NCI-H146 (cell line): ENCODE measurements around the gene ACAD8.

Experiments used
- DNase-seq: peaks from one replicate; lab custom pipeline; 2025; lab: John Stamatoyannopoulos, UW

The ACAD8 gene

DNA sequence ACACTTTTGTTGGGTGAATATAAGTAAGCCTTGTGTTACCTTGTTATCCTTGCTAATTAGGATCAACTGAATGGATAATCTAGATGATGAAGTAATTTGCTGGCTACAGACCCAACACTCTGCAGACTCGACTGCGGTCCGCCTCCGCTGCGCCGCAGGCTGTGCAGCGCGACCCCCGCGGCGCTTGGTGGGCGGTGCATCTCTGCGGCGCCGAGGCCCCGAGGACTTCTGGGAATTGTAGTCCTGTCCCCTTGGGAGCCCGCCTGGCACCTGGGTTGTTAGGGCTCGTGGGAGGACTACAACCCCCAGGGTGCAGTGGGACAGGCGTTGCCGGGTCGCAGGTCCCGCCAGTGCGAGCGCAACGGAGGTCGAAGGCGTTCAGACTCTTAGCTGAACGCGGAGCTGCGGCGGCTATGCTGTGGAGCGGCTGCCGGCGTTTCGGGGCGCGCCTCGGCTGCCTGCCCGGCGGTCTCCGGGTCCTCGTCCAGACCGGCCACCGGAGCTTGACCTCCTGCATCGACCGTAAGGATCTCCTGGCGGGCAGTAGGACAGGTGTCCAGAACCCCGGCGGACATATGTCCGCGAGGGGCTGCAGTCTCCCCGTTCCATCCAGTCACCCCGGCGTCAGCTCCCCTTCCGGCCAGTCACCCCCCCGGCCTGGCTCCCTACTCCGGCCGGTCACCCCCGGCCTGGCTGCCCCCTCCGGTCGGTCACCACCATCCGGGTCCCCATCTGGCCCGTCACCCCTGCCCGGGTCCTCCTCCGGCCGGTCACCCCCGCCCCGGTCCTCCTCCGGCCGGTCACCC lies at the start of gene ACAD8, which contains the start of gene THYN1:
Gene ACAD8, plus strand, starts transcription at position 381 of the 806 bp plus-strand sequence. Its CDS starts 33 bp downstream, at position 414.
Gene THYN1, minus strand, starts transcription at position 165 of the 806 bp plus-strand sequence. CDS start 470 bp downstream, outside the sequence.
- peak; percentile 98 for DNase-seq

DNA sequence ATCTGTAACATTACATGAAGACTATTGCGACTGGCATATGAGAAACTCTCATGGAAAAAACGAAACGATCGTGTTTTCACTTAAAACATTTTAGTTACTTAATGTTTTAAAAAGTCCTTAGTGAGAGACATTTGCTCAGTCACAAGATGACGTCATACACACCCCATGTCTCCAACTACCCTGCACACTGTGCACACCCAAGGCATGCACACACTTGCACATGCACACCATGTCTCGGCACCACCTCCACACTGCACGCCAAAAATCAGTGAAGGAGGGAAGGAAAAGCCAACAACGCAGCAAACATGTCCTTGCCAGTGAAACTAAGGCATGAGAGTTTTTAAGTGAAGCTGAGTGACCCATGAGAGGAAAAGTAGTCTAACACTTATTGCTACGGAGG lies 47.6 kb upstream of the ACAD8 start:
- DNase-seq = no peak

DNA sequence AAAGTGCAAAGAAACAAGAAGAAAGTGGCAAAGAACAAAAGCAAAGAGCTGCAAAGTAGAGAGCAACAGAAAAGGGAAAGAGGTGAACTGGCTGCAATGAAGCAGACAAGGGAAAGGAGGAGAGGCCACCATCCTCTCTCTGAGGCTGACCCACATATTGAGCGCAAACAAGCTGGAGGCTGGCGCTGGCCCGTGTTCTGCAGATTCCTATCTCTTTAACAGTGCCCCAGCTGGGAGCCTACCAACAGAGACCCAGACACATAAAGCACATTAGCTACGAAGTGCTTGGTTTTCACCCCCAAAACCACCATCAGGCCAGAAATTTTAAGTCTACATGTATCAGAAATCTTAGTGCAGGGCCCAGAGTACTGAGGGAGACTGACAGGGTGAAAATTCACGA lies 47.2 kb upstream of the ACAD8 start:
- DNase-seq = no peak

DNA sequence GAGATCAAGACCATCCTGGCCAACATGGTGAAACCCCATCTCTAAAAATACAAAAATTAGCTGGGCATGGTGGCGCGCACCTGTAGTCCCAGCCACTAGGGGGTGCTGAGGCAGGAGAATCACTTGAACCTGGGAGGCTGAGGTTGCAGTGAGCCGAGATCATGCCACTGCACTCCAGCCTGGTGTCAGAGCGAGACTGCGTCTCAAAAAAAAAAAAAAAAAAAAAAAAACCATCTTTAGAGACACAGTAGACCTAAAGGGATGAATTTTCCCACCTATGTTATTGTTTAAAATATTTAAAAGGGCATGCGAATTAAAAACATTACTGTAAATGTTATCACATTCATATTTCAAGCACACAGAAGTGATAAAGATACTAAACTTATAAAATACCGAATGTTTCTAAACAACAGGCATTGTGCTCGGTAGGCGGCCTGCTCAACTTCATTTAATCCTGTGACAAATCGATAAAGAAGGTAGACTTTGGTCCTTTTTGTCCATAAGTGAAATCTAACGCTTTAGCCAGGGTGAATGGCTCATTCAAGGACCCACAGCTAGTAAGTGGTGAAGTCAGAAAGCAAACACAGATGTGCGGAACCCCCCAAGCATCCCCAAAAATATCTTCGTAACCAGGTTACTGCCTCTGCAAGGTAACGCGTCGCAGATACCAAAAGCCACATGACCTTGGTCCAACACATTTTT lies 45.7 kb upstream of the ACAD8 start:
- peak; percentile 17 for DNase-seq

DNA sequence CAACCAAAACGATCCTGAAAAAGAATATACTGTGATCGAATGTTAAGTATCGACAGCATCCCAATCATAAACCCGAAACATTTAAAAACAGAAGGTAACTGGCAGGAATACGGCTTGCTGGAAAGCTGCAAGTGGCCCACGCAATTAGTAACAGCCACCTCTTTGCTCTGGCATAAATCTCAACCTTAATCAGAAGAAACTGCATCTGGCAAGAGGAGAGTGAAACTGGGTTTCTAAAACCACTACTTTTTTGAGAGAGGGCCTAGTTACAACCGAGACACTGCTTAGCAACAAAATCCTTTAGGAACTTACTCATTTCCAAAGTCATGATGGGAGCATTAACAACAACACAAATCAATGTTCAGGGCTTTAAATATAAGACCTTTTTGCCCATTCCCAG lies 37.5 kb upstream of the ACAD8 start:
- DNase-seq = no peak

DNA sequence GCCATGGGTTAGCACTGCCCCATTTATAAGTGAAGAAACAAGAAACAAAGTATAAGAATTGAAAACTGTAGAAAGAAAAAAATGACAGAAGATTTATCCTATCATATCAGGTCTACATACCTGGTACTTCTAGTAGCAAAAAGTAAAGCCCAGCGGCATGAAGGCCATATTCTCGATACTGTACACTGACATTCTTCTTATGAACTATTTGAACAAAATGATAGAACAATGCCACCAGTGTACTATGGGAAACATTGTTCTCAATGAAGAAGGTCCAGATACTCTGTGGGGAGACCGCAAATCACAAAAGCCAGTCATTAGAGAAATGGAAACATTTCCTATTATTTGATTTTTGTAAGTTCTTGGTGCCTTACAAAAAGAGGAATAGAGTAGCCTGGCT lies 36.6 kb upstream of the ACAD8 start:
- DNase-seq = no peak

DNA sequence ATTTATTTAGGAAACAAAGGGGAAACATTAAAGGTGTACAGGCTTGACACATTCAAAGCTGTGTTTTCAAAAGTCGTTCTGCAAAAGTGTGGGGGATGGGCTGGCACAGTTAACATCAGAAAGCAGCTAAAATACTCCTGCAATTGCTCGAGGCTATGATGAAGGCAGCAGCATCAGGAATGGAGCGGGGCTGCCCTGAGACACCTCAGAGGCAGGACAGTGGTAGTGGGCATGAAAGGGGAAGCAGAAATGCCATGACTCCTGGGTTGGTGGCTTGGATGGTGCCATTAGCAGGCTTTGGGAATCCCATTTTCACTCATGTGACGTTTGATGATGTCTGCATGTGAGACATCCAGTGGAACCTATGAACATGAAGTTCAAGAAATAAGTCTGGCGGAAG lies 30.2 kb upstream of the ACAD8 start:
- DNase-seq = no peak

DNA sequence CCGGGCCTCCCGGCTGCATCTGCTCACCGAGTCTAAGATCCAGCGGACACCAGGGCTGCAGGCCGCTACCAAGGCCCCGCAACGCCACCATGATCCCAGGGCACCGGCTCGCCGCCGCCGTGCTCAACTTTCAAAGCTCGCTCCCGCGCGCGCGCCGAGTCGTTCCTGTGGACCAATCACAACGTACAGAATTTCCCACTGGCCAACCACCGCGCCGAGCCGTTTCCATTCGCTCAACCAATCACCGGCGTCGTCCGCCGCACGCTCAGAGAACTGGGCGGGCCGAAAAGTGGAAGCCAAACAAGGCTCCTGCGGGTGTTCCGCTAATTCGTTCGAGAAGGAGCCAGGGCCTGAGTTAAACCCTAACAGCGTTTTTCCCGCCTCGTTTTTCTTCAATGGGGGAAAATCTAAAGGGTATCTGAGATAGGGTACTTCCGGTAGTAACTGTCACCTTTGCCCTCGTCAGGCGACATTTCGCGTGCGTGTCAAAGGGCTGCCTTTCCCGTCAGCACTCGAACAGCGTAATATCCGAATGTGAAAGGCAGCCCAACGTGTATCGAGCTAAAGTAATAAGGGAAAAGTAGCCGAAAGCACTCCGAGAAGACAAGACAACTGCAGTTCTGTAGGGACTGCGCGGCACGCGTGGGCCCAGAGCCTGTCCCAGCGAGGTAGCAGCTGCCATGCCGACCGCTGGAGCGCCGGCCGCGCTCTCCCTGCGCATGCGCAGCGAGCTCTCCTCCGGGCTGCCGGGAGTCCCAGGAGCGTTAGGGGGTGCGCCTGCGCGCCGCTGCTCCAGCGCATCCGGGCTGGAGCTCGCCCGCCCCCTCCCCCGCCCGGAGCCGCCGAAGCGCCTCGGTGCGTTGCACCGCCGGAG lies 29.3 kb upstream of the ACAD8 start, which contains the start of the genes NCAPD3 and VPS26B:
Gene NCAPD3, minus strand, starts transcription at position 132 of the 874 bp plus-strand sequence. Its CDS starts 41 bp downstream, at position 91.
Gene VPS26B, plus strand, starts transcription at position 836 of the 874 bp plus-strand sequence. CDS start 452 bp downstream, outside the sequence.
- peak; percentile 95 for DNase-seq

DNA sequence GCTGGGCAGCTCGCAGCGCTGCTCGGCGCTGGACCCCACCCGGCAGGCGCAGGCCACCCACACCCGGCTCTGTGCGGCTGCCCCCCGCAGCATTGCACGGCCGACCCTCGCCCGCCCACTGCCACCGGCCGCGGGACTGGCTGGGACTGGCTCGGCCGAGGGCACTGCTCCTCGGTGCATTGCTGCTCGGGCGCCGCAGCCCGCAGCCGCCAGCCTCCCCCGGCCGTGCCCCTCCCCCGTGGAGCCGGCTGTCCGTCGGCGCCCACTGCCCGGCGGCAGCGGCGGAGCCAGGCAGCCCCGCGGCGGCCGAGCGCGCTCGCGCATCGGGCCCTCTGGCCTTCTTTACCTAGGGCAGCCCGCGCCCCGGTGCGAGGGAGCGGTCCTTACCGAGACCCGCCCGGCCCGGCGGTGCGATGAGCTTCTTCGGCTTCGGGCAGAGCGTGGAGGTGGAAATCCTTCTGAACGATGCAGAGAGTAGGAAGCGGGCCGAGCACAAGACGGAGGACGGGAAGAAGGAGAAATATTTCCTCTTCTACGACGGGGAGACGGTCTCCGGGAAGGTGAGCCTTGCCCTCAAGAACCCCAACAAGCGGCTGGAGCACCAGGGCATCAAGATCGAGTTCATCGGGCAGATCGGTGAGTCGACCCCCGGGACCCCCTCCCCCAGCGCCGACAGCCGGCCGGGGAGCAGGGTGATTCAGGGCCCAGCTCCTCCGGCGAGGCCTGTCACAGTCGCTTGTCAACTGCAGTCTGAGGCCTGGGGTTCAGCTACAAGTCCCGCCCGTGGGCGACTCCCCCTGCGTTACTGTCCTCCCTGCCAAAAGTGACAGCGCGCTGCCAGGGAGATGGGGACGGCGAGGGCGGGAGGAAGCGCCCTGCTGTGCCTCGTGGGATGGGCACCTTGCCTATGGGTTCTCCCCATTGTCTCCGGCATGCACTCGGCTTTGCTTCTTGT lies 28.4 kb upstream of the ACAD8 start:
- peak; percentile 85 for DNase-seq

DNA sequence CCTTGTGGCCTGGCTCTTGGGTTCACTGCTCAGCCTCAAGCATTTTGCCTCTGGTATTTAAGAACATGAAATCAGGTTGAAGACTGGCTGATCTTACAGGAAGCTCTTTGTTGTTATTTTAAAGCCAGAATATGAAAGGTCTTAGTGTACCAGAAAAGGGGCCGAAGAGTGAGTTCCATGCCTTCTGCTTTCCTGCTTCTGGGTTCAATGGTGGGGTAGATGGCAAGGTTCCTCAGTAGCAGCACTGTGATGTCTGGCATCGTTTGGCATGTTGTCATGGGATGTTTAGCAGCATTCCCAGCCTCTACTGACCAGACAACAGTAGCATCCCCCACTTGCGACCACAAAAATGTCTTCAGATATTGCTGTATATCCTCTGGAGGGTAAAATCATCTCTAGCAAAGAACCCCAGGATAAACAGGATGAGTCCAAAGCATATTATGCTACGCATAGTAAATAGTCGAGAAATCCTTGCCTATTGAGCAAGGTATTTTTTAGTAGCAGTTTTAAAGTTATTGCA lies 26.5 kb upstream of the ACAD8 start:
- DNase-seq = no peak

DNA sequence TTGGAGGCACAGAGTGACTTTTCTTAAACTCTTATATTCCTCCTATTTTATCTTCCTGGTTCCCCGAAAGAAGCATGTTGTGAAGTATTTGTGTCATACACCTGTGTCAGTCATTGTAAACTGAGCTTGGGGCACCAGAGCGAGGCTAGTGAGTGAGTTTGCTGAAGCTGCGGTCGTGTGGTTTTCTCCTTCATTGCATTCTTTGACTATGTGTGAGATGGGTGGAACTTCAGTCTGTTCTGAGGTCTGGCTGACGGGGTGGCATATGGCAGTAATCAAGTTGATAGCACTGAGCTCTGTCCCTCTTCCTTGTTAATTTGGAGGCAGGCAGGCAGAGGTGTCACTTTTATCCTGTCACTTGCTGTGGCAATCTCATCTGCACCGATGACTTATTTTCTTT lies 24.7 kb upstream of the ACAD8 start:
- DNase-seq = no peak

DNA sequence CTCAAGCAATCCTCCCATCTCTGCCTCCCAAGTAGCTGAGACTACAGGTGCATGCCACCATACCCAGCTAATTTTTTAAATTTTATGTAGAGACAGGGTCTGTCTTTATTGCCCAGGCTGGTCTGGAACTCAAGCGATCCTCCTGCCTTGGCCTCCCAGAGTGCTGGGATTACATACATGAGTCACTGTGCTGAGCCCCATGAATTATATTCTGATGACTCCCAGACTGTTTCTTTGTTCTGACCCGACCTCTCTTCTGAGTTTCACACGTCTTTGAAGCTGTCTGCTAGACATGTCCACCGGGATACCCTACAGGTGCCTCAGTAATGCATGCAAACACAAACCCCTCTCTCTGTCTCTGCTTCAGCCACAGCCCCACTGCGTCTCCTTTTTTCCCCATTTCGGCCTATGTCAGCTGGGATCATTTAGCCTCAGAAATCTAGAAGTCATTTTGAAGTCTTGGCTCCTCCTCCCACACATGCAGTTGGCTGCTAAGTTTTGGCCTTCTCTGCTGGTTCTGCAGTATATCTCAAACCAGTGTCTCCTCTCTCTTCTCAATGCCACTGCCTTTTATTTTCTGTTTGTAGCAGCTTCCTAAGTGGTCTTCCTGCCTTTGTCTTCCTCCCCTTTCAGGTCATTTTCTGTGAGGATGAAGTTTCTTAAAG lies 24.1 kb upstream of the ACAD8 start:
- no peak for DNase-seq

DNA sequence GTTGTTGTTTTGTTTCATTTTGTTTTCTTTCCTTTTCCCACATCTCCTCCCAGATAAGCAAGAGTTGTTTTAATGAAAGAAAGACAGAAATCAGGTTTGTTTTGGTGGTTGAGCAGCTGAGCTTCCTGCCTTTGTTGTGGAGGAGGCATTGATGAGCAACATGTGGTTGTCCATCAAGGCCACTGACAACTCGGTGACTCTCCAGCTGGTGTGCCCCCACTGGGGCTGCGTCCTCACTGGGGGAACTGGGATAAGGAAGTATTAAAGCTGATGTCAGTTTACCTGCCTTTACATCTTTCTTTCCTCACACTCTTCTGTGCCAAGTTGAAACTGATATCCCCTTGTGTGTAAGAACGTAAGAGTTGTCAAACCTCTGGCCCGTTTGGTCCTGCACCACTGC lies 23.0 kb upstream of the ACAD8 start:
- no peak for DNase-seq

DNA sequence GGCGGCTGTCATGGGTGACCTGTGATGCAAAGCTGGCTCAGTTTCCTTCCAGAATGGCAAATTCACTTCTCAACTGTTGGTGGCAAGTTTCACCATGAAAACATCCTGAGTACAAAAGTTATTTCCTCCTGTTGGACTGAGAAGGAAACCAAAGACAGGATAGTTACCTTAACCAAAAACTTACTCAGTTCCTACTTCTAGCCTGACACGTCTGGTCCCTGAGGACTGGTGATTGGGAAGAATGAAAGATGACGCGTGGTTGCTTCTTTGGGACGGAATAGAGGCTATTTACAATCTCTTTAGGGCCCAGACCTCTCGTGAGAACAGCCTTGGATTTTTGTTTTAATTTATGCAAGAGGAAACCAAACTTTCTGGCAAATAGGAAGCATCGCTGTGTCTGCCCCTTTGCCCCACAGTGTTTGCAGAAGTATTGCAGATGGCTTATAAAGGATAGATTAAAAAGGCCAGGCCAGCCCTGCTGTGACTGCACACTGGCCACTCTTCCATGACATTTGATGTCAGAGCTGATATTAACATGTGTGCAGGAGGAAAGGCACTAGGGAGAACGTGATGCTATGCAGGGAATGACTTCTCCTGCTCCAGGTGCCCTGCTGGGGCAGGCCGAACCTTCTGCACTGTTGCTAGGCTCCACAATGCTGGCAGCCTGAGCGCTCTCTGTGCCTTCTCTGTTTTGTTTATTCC lies 21.3 kb upstream of the ACAD8 start:
- no peak for DNase-seq

DNA sequence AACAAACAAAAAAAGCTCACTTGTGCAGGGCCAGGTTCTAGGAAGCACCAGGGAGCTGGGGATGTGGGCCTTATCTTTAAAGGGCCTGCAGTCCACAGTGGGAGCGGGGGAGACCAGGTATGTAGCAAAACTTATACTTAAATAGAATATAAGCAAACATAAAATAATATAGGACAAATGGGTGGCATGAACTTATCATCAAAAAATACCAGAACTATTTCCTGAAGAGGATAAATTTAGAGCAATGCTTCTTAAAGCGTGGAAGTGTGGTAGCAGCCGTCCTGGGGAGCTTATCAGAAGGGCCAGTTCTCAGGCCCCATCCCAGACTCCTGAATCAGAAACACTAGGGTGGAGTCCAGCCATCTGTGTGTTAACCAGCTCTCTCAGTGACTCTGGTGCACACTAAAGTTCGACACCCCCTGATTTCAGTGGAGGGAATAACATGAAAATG lies 19.6 kb upstream of the ACAD8 start:
- no peak for DNase-seq

DNA sequence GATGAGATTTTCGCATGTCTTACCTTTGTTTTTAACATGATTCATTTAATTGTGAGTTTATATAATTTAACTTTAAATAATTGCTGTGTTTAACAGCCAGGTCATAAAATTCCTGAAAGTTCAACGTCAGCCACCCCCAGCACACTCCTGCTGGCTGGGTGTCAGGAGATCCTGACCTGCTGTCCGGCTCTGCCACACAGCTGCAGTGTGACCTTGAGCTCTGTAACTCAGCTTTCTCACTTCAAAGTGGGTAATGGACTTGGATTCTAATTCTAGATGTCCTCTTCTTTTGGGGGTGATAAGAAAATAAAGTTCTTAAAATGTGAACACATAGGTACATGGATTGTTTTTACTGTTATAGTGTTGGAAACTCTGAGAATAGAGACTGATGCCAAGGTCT lies 18.0 kb upstream of the ACAD8 start:
- DNase-seq = no peak

DNA sequence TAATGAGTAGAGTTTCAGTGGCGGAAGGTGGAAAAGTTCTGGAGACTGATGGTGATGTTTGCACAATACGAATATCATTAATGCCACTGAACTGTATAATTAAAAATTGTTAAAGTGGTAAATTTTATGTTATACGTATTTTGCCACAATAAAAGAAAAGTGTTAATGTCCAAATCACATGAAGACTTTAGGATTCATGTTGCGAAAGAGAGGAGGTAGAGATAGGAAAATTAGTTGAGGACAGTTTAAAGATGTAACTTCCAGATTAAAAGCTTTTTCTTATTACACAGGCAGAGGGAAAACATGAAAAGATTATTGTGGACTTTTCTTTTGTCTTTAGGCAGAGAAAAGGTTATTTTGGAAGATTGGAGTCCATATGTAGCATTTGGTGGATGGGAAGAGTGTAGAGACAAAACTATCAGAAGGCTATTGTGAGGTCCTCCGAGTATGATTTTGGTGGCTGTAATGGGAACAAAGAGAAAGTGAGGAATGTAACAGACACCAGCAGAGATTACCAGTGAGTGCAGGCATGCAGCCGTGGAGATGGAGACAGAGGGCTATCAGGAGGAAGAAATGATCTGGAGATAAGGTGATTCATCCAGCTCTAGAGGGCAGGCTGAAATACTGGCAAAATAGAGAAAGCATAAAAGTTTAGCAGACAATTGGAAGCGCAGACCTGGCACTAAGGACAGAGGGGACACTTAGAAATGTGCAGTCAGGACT lies 16.4 kb upstream of the ACAD8 start:
- DNase-seq = no peak

DNA sequence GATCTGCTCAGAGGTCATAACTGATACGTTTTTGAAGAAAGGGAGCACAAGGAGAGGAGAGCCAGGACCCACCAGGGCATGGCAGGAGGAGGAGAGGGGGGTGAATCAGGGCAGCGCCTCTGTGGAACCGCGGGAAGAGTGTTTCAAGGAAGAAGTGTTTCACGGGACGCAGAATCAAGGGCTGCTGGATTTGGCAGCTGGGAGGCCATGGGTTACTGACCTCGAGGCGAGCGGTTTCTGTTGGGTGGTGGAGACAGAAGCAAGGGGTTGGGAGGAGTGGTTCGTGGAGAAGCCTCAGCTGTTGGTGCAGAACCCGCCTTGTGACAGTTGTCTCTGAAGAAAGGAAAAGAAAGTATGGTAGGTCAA lies 15.8 kb upstream of the ACAD8 start:
- no peak for DNase-seq

DNA sequence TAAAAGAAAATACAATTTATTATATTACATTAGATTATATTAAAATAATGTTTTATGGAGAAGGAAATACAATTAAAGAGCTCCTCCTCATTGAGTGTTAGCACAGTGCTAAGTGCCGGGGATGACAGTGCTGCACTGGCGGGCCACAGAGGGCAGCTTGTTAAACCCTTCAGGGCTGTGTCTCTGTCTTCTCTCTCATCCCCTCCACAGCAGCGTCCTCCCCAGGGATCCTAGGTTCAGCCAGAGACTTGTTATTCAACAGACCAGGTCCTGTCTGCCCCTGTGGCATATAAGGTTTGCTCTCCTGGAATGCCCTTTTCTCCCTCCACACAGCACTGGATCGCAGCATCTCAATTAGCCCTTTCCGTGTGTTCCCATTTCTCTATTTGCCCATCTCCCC lies 14.4 kb upstream of the ACAD8 start:
- DNase-seq = no peak
